K562 (cell line): ENCODE results near the gene COL16A1. TPM values are rescaled to one million over a fixed set of nuclear protein-coding genes. Genes with fewer than 3 reads are reported as not detected.

Experiments used
- FOXK1 ChIP-seq: sonication (generic); formaldehyde crosslinking; IDR thresholded peaks from 2 replicates; pipeline ENCODE4 v1.8.0; 2022; ENCODE audit warnings: missing genetic modification reagents, mild to moderate bottlenecking, borderline replicate concordance
- FOXK2 ChIP-seq, 2 experiments: fragments of 450-650 bp; IDR thresholded peaks in 1 of 2; conservative IDR thresholded peaks in 1 of 2; 2 replicates each; pipeline ENCODE4 v1.6.1; 2016; ENCODE audit warnings: low read depth in 2 of 2, mild to moderate bottlenecking in 1 of 2
- MAFG ChIP-seq: fragments of 450-650 bp; conservative IDR thresholded peaks from 2 replicates; pipeline ENCODE4 v1.6.1; 2016; ENCODE audit warnings: missing genetic modification characterization, missing compliant biosample characterization
- MAFK ChIP-seq: IDR thresholded peaks from 2 replicates; pipeline ENCODE4 v1.6.1; 2011; ENCODE audit warnings: low read length, improper control_type of control experiment
- MTA1 ChIP-seq: fragments of 450-650 bp; IDR thresholded peaks from 2 replicates; pipeline ENCODE4 v1.6.1; 2017; ENCODE audit warnings: borderline replicate concordance
- polyA plus RNA-seq, 8 experiments: library from polyadenylated mRNA; depleted of rRNA in 4 of 8; stranded (reverse) in 5 of 8; unstranded in 3 of 8; fragments of >200 nt; fragmentation: Nextera tagmentation in 2 of 8; fragmentation: Illumina TruSeq in 1 of 8; extraction: Ambion mirVana in 2 of 8; extraction: Trizol in 1 of 8; gene quantifications; 2 replicates each; pipeline versions ENCODE4 v1.2.1 to v1.2.3, GENCODE V29; 2011 to 2014; ENCODE audit warnings: inconsistent platforms in 1 of 8, missing spikeins in 1 of 8
- total RNA-seq, 7 experiments: library from RNA; depleted of rRNA in 6 of 7; stranded (reverse); fragments of >200 nt in 6 of 7; fragmentation: Illumina TruSeq in 2 of 7; extraction: Trizol in 2 of 7; gene quantifications; 2 replicates each; pipeline versions ENCODE4 v1.2.1 to v1.2.3, GENCODE V29; 2011 to 2021; ENCODE audit warnings: low replicate concordance in 1 of 7
- TF ChIP-seq, protein P1 (sequence below): fragments of 450-650 bp; IDR thresholded peaks from 2 replicates; pipeline ENCODE4 v1.6.1; 2016; ENCODE audit warnings: mild to moderate bottlenecking, moderate library complexity
- TF ChIP-seq, protein P2 (sequence below): sonication (generic); IDR thresholded peaks from 2 replicates; pipeline ENCODE4 v1.6.1; 2016

The COL16A1 gene
- total and polyA plus RNA-seq, 9 of the 15 experiments (the other 6 are each of a cell fraction or from before 2014, with no cell fraction given), result 0.11 to 0.60 (median 0.11) TPM; not detected in 6

DNA sequence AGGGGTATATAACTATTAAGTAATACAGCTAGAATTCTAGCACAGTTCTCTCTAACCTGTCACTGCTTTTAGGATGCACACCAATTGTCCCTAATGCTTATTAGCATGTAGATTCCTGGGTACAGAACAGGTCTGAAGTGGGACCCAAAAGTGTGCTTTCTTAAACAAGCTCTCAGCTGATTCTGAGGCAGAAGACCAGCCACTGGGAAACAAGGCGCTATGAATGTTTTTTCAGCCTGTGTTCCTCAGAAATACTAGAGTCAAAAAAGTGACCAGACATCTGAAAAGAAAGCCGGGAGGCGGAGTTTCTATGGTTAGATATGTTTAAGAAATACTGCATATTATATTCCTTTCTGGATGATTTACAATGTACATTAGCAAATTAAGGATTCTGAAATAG is 60.9 kb downstream of the COL16A1 start (continued):
- TF ChIP-seq, protein P1, sequence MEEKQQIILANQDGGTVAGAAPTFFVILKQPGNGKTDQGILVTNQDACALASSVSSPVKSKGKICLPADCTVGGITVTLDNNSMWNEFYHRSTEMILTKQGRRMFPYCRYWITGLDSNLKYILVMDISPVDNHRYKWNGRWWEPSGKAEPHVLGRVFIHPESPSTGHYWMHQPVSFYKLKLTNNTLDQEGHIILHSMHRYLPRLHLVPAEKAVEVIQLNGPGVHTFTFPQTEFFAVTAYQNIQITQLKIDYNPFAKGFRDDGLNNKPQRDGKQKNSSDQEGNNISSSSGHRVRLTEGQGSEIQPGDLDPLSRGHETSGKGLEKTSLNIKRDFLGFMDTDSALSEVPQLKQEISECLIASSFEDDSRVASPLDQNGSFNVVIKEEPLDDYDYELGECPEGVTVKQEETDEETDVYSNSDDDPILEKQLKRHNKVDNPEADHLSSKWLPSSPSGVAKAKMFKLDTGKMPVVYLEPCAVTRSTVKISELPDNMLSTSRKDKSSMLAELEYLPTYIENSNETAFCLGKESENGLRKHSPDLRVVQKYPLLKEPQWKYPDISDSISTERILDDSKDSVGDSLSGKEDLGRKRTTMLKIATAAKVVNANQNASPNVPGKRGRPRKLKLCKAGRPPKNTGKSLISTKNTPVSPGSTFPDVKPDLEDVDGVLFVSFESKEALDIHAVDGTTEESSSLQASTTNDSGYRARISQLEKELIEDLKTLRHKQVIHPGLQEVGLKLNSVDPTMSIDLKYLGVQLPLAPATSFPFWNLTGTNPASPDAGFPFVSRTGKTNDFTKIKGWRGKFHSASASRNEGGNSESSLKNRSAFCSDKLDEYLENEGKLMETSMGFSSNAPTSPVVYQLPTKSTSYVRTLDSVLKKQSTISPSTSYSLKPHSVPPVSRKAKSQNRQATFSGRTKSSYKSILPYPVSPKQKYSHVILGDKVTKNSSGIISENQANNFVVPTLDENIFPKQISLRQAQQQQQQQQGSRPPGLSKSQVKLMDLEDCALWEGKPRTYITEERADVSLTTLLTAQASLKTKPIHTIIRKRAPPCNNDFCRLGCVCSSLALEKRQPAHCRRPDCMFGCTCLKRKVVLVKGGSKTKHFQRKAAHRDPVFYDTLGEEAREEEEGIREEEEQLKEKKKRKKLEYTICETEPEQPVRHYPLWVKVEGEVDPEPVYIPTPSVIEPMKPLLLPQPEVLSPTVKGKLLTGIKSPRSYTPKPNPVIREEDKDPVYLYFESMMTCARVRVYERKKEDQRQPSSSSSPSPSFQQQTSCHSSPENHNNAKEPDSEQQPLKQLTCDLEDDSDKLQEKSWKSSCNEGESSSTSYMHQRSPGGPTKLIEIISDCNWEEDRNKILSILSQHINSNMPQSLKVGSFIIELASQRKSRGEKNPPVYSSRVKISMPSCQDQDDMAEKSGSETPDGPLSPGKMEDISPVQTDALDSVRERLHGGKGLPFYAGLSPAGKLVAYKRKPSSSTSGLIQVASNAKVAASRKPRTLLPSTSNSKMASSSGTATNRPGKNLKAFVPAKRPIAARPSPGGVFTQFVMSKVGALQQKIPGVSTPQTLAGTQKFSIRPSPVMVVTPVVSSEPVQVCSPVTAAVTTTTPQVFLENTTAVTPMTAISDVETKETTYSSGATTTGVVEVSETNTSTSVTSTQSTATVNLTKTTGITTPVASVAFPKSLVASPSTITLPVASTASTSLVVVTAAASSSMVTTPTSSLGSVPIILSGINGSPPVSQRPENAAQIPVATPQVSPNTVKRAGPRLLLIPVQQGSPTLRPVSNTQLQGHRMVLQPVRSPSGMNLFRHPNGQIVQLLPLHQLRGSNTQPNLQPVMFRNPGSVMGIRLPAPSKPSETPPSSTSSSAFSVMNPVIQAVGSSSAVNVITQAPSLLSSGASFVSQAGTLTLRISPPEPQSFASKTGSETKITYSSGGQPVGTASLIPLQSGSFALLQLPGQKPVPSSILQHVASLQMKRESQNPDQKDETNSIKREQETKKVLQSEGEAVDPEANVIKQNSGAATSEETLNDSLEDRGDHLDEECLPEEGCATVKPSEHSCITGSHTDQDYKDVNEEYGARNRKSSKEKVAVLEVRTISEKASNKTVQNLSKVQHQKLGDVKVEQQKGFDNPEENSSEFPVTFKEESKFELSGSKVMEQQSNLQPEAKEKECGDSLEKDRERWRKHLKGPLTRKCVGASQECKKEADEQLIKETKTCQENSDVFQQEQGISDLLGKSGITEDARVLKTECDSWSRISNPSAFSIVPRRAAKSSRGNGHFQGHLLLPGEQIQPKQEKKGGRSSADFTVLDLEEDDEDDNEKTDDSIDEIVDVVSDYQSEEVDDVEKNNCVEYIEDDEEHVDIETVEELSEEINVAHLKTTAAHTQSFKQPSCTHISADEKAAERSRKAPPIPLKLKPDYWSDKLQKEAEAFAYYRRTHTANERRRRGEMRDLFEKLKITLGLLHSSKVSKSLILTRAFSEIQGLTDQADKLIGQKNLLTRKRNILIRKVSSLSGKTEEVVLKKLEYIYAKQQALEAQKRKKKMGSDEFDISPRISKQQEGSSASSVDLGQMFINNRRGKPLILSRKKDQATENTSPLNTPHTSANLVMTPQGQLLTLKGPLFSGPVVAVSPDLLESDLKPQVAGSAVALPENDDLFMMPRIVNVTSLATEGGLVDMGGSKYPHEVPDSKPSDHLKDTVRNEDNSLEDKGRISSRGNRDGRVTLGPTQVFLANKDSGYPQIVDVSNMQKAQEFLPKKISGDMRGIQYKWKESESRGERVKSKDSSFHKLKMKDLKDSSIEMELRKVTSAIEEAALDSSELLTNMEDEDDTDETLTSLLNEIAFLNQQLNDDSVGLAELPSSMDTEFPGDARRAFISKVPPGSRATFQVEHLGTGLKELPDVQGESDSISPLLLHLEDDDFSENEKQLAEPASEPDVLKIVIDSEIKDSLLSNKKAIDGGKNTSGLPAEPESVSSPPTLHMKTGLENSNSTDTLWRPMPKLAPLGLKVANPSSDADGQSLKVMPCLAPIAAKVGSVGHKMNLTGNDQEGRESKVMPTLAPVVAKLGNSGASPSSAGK, result no peak
- no peak for TF ChIP-seq FOXK2 (conservative IDR thresholded peaks at IDR 0.05 in 1 of 2, IDR thresholded peaks at IDR 0.05 in 1 of 2; ENCODE audit: low read depth in 2 of 2)
- TF ChIP-seq, protein P2, sequence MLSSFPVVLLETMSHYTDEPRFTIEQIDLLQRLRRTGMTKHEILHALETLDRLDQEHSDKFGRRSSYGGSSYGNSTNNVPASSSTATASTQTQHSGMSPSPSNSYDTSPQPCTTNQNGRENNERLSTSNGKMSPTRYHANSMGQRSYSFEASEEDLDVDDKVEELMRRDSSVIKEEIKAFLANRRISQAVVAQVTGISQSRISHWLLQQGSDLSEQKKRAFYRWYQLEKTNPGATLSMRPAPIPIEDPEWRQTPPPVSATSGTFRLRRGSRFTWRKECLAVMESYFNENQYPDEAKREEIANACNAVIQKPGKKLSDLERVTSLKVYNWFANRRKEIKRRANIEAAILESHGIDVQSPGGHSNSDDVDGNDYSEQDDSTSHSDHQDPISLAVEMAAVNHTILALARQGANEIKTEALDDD, result no peak
- TF ChIP-seq FOXK1 (CRISPR knock-in tag), result no peak
- no peak for TF ChIP-seq MAFG (tag)
- no peak for TF ChIP-seq MAFK
- TF ChIP-seq MTA1, result no peak
